HepG2 (cell line): ENCODE data around the gene METTL13. TPM values are rescaled to one million over a fixed set of nuclear protein-coding genes. Genes with fewer than 3 reads are reported as not detected.

Experiments used
- ATF3 ChIP-seq: sonication (generic); formaldehyde crosslinking; IDR thresholded peaks from 2 replicates; pipeline ENCODE4 v1.4.0; 2020; ENCODE audit warnings: missing genetic modification reagents
- CBX5 ChIP-seq: sonication (generic); formaldehyde crosslinking; IDR thresholded peaks from 2 replicates; pipeline ENCODE4 v1.4.0; 2020; ENCODE audit warnings: missing genetic modification reagents, borderline replicate concordance
- ELF3 ChIP-seq: IDR thresholded peaks from 2 replicates; pipeline ENCODE4 v1.6.1; 2016; ENCODE audit warnings: missing genetic modification reagents, missing compliant biosample characterization
- ERF ChIP-seq: IDR thresholded peaks from 2 replicates; pipeline ENCODE4 v1.6.1; 2018; ENCODE audit warnings: missing biosample characterization, missing genetic modification reagents
- FOXK1 ChIP-seq: sonication (generic); formaldehyde crosslinking; IDR thresholded peaks from 2 replicates; pipeline ENCODE4 v1.4.0; 2020; ENCODE audit warnings: low read depth, missing genetic modification reagents, borderline replicate concordance
- HBP1 ChIP-seq: IDR thresholded peaks from 2 replicates; pipeline ENCODE4 v1.6.1; 2016; ENCODE audit warnings: low read depth, control low read depth
- JUND ChIP-seq: sonication (generic); formaldehyde crosslinking; IDR thresholded peaks from 2 replicates; pipeline ENCODE4 v1.8.0; 2022; ENCODE audit warnings: mild to moderate bottlenecking, missing genetic modification reagents
- SIN3A ChIP-seq: IDR thresholded peaks from 2 replicates; pipeline ENCODE4 v1.6.1; 2011; ENCODE audit warnings: low read depth, mild to moderate bottlenecking, control low read depth, low read length, borderline replicate concordance
- SP4 ChIP-seq: sonication (generic); formaldehyde crosslinking; IDR thresholded peaks from 2 replicates; pipeline ENCODE4 v1.8.1; 2023; ENCODE audit warnings: mild to moderate bottlenecking, missing genetic modification reagents
- STAT5B ChIP-seq: sonication (generic); formaldehyde crosslinking; IDR thresholded peaks from 2 replicates; pipeline ENCODE4 v1.4.0; 2020; ENCODE audit warnings: missing genetic modification reagents
- ZNF235 ChIP-seq: sonication (generic); formaldehyde crosslinking; IDR thresholded peaks from 2 replicates; pipeline ENCODE4 v1.8.1; 2023; ENCODE audit warnings: mild to moderate bottlenecking, missing genetic modification reagents, borderline replicate concordance
- ZNF660 ChIP-seq: sonication (generic); formaldehyde crosslinking; IDR thresholded peaks from 2 replicates; pipeline ENCODE4 v1.5.1; 2020; ENCODE audit warnings: mild to moderate bottlenecking, low read depth, missing genetic modification reagents, borderline replicate concordance
- ZNF788 ChIP-seq: sonication (generic); formaldehyde crosslinking; IDR thresholded peaks from 2 replicates; pipeline ENCODE4 v1.5.0; 2020; ENCODE audit warnings: mild to moderate bottlenecking, missing genetic modification reagents, borderline replicate concordance
- ZSCAN20 ChIP-seq: sonication (generic); formaldehyde crosslinking; IDR thresholded peaks from 2 replicates; pipeline ENCODE4 v1.4.0; 2020; ENCODE audit warnings: missing genetic modification reagents, mild to moderate bottlenecking, borderline replicate concordance
- ZSCAN22 ChIP-seq: sonication (generic); formaldehyde crosslinking; IDR thresholded peaks from 2 replicates; pipeline ENCODE4 v1.4.0; 2020; ENCODE audit warnings: mild to moderate bottlenecking, missing genetic modification reagents
- polyA plus RNA-seq, 8 experiments: library from polyadenylated mRNA; depleted of rRNA in 3 of 8; stranded (reverse) in 7 of 8; unstranded in 1 of 8; fragments of >200 nt; fragmentation: Illumina TruSeq in 4 of 8; extraction: Trizol in 4 of 8; gene quantifications; 2 replicates each; pipeline versions ENCODE4 v1.2.1 to v1.2.3, GENCODE V29; 2011 to 2016; ENCODE audit warnings: low read depth in 4 of 8, missing spikeins in 1 of 8, mixed read lengths in 1 of 8; ENCODE audit not compliant: insufficient read depth in 1 of 8
- total RNA-seq, 5 experiments: library from RNA; depleted of rRNA; stranded (reverse); fragments of >200 nt; fragmentation: Illumina TruSeq; extraction: Trizol; gene quantifications; 2 replicates each; pipeline ENCODE4 v1.2.3, GENCODE V29; 2016; ENCODE audit warnings: low read depth in 1 of 5
- TF ChIP-seq, protein P1 (sequence below): sonication (generic); formaldehyde crosslinking; IDR thresholded peaks from 2 replicates; pipeline ENCODE4 v1.8.1; 2023; ENCODE audit warnings: mild to moderate bottlenecking, inconsistent platforms, moderate library complexity, missing genetic modification reagents, borderline replicate concordance
- TF ChIP-seq, protein P2 (sequence below): sonication (generic); formaldehyde crosslinking; IDR thresholded peaks from 2 replicates; pipeline ENCODE4 v1.4.0; 2020; ENCODE audit warnings: missing genetic modification reagents
- TF ChIP-seq, protein P3 (sequence below): IDR thresholded peaks from 2 replicates; pipeline ENCODE4 v1.6.1; 2012; ENCODE audit warnings: low read depth, low read length, improper control_type of control experiment

METTL13 gene
- total and polyA plus RNA-seq, 2 of the 13 experiments (the other 11 are each of a cell fraction or from before 2014, with no cell fraction given): 18.6 to 22.8 TPM

GRCh38 chr1:171741872-171742576, 39.4 kb upstream of the METTL13 start, which contains the start of gene VAMP4 (continued):
- TF ChIP-seq, protein P1, sequence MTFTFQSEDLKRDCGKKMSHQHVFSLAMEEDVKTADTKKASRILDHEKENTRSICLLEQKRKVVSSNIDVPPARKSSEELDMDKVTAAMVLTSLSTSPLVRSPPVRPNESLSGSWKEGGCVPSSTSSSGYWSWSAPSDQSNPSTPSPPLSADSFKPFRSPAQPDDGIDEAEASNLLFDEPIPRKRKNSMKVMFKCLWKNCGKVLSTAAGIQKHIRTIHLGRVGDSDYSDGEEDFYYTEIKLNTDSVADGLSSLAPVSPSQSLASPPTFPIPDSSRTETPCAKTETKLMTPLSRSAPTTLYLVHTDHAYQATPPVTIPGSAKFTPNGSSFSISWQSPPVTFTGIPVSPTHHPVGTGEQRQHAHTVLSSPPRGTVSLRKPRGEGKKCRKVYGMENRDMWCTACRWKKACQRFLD (CRISPR knock-in tag): no peak
- no peak for TF ChIP-seq ZNF235 (CRISPR knock-in tag)
- no peak; the same call in 1 of the 2 replicates for TF ChIP-seq STAT5B
- TF ChIP-seq ZNF660: no peak
- TF ChIP-seq HBP1: no peak; the same call in 1 of the 2 replicates
- peak; percentile 78; the same call in 1 of the 2 replicates for TF ChIP-seq SIN3A
- peak; percentile 69 for TF ChIP-seq ELF3 (CRISPR knock-in tag)
- TF ChIP-seq, protein P2, sequence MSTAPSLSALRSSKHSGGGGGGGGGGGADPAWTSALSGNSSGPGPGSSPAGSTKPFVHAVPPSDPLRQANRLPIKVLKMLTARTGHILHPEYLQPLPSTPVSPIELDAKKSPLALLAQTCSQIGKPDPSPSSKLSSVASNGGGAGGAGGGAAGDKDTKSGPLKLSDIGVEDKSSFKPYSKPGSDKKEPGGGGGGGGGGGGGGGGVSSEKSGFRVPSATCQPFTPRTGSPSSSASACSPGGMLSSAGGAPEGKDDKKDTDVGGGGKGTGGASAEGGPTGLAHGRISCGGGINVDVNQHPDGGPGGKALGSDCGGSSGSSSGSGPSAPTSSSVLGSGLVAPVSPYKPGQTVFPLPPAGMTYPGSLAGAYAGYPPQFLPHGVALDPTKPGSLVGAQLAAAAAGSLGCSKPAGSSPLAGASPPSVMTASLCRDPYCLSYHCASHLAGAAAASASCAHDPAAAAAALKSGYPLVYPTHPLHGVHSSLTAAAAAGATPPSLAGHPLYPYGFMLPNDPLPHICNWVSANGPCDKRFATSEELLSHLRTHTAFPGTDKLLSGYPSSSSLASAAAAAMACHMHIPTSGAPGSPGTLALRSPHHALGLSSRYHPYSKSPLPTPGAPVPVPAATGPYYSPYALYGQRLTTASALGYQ (CRISPR knock-in tag): no peak
- 0 out of 2 replicates have a peak, but pooled peaks have one; percentile 42 for TF ChIP-seq FOXK1 (CRISPR knock-in tag)
- no peak; the same call in 1 of the 2 replicates for TF ChIP-seq ZSCAN20
- TF ChIP-seq, protein P3, sequence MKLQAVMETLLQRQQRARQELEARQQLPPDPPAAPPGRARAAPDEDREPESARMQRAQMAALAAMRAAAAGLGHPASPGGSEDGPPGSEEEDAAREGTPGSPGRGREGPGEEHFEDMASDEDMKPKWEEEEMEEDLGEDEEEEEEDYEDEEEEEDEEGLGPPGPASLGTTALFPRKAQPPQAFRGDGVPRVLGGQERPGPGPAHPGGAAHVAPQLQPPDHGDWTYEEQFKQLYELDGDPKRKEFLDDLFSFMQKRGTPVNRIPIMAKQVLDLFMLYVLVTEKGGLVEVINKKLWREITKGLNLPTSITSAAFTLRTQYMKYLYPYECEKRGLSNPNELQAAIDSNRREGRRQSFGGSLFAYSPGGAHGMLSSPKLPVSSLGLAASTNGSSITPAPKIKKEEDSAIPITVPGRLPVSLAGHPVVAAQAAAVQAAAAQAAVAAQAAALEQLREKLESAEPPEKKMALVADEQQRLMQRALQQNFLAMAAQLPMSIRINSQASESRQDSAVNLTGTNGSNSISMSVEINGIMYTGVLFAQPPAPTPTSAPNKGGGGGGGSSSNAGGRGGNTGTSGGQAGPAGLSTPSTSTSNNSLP: peak; percentile 57; the same call in 1 of the 2 replicates
- peak; percentile 73; the same call in 1 of the 2 replicates for TF ChIP-seq SP4 (CRISPR knock-in tag)
- TF ChIP-seq ZSCAN22 (CRISPR knock-in tag): peak; percentile 35; the same call in 1 of the 2 replicates
- TF ChIP-seq ATF3 (CRISPR knock-in tag): no peak
- TF ChIP-seq CBX5 (CRISPR knock-in tag): 0 out of 2 replicates have a peak, but pooled peaks have one; percentile 12
- peak; percentile 86 for TF ChIP-seq ZNF788 (CRISPR knock-in tag)
- TF ChIP-seq JUND (CRISPR knock-in tag): peak; percentile 52; the same call in 1 of the 2 replicates
- peak; percentile 84 for TF ChIP-seq ERF (CRISPR knock-in tag)
